Suprapubic skin (tissue), 4 donors: ENCODE data around the gene LMBR1L. TPM values are rescaled to one million over a fixed set of nuclear protein-coding genes. Genes with fewer than 3 reads are reported as not detected.
"Not testable (repeated sequence)": the region's sequence is repeated elsewhere in the genome, so short reads cannot be mapped to it uniquely, and the experiment has no call there.

Experiments
- DNase-seq, 2 donors: peaks; one replicate each; pipeline ENCODE4 v3.0.0-alpha.2; 2019; ENCODE audit warnings: low spot score in 2 of 2
- H3K27ac ChIP-seq: fragments of 200-600 bp; sonication (generic); one replicate; pipeline ENCODE4 v1.5.1; 2019
- H3K27me3 ChIP-seq: fragments of 200-600 bp; sonication (generic); one replicate; pipeline ENCODE4 v1.5.1; 2019
- H3K36me3 ChIP-seq: fragments of 200-600 bp; sonication (generic); one replicate; pipeline ENCODE4 v1.5.1; 2019
- H3K4me1 ChIP-seq: fragments of 200-600 bp; sonication (generic); one replicate; pipeline ENCODE4 v1.5.1; 2019
- H3K4me3 ChIP-seq: fragments of 200-600 bp; sonication (generic); one replicate; pipeline ENCODE4 v1.5.1; 2019; ENCODE audit warnings: mild to moderate bottlenecking
- H3K9me3 ChIP-seq: fragments of 200-600 bp; sonication (generic); one replicate; pipeline ENCODE4 v1.5.1; 2019
- EP300 ChIP-seq: sonication (generic); formaldehyde crosslinking; IDR thresholded peaks from one replicate; pipeline ENCODE4 v1.6.1; 2017; ENCODE audit warnings: antibody characterized with exemption
- POLR2A ChIP-seq, 2 donors: fragments of 450-650 bp; IDR thresholded peaks; one replicate each; pipeline ENCODE4 v1.6.1; 2017; ENCODE audit warnings: antibody characterized with exemption in 2 of 2, mild to moderate bottlenecking in 2 of 2, moderate library complexity in 2 of 2
- POLR2AphosphoS5 ChIP-seq, 3 donors: sonication (generic); formaldehyde crosslinking; IDR thresholded peaks; one replicate each; pipeline ENCODE4 v1.6.1; 2017; ENCODE audit warnings: antibody characterized with exemption in 3 of 3
- WGBS: methylation state at CpG from one replicate; pipeline ENCODE4 v1.1.5; 2018; 5-methylcytosine and 5-hydroxymethylcytosine counted together
- total RNA-seq, 4 donors: library from RNA; depleted of rRNA; stranded (reverse); fragments of >200 nt; gene quantifications; one replicate each; pipeline ENCODE4 v1.1.0, GENCODE V29; 2016
- TF ChIP-seq, protein P1 (sequence below), 2 donors: fragments of 200-600 bp in 1 of 2; fragments of 450-650 bp in 1 of 2; sonication (generic) in 1 of 2; IDR thresholded peaks; one replicate each; pipeline ENCODE4 v1.5.1; 2016 to 2019; ENCODE audit warnings: antibody characterized with exemption in 2 of 2, mild to moderate bottlenecking in 1 of 2, moderate library complexity in 1 of 2

LMBR1L gene
- total RNA-seq, 4 donors from 2014 or later, result 25.3 to 152 (median 62.3) TPM

DNA sequence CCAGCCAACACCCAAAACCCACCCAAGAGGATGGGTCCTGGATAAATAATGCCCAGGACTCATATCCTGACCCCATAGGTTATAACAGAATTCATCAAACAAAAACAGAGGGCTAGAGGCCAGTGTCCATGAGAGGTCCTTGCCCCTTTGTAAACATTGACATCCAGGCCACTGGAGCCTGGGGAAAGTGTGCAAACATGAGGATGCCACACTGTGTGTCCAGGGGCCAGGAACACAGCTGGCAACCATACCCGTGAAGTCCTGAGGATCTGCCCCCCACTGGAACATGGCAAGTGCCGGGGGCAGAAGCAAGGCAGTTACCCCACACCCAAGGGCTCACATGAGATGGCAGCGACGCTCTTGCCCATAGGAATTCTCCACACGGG is 45.9 kb downstream of the LMBR1L start:
- Histone ChIP-seq H3K27ac (no peak overlapping the region), H3K9me3 (no peaks in the 10 kb centered on the region), H3K27me3 (no peaks in the 10 kb centered on the region), H3K4me1 (peaks cover 13% of the 10 kb centered on the region), H3K4me3 (no peak overlapping the region), H3K36me3 (no peaks in the 10 kb centered on the region)
- WGBS, result 91% methylated on average over 5 of the region's 5 CpGs
- TF ChIP-seq, protein P1, sequence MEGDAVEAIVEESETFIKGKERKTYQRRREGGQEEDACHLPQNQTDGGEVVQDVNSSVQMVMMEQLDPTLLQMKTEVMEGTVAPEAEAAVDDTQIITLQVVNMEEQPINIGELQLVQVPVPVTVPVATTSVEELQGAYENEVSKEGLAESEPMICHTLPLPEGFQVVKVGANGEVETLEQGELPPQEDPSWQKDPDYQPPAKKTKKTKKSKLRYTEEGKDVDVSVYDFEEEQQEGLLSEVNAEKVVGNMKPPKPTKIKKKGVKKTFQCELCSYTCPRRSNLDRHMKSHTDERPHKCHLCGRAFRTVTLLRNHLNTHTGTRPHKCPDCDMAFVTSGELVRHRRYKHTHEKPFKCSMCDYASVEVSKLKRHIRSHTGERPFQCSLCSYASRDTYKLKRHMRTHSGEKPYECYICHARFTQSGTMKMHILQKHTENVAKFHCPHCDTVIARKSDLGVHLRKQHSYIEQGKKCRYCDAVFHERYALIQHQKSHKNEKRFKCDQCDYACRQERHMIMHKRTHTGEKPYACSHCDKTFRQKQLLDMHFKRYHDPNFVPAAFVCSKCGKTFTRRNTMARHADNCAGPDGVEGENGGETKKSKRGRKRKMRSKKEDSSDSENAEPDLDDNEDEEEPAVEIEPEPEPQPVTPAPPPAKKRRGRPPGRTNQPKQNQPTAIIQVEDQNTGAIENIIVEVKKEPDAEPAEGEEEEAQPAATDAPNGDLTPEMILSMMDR (IDR thresholded peaks at IDR 0.05), result no peak
- TF ChIP-seq POLR2A (IDR thresholded peaks at IDR 0.05), result no peak
- no peak for TF ChIP-seq EP300
- no peak for TF ChIP-seq POLR2AphosphoS5 (IDR thresholded peaks at IDR 0.05)
- DNase-seq, result no peak

DNA sequence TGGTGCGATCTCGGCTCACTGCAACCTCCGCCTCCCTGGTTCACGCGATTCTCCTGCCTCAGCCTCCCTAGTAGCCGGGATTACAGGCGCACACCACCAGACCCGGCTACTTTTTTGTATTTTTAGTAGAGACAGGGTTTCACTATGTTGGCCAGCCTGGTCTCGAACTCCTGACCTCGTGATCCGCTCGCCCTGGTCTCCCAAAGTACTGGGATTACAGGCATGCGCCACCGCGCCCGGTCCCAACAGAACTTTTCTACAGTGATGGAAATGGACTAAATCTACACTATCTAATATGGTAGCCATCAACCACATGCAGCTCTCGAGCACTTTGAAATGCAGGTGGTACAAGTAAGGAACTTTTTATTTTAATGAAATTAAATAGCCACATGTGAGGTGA is 48.7 kb downstream of the LMBR1L start:
- DNase-seq, H3K27me3 ChIP-seq, H3K9me3 ChIP-seq, H3K4me3 ChIP-seq, H3K27ac ChIP-seq, H3K36me3 ChIP-seq: not testable (repeated sequence)
- 92% methylated on average over 17 of the region's 17 CpGs for WGBS
- H3K4me1 ChIP-seq, result peaks cover 29% of the 10 kb centered on the region

DNA sequence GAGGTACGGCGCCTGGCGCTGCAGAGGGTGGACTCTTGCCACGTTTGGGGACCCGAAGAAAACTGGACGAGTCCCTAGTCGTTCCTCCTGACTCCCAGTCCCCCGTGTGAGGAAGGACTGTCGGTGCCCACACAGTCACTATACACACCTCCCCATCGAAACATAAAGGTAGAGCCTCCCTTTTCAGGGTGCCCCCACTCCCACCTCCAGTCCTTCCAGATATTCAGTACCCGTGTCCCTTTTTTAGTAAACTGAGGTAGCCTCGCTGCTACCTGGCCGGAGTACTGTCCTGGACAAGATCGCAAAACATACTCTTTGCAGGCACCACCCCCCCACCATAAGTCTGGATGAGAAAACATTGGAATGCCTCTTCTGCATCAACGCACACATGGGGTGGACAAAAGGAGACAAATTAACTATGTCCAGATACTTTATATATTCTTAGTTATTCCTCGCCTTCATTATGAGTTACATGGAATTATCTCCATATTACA is 49.4 kb downstream of the LMBR1L start:
- Histone ChIP-seq H3K4me3 (peak overlapping the region; percentile 97), H3K27ac (peak overlapping the region; percentile 95), H3K36me3 (no peaks in the 10 kb centered on the region), H3K4me1 (peaks cover 36% of the 10 kb centered on the region), H3K9me3 (no peaks in the 10 kb centered on the region), H3K27me3 (no peaks in the 10 kb centered on the region)
- no peak for DNase-seq
- no peak for TF ChIP-seq POLR2A (IDR thresholded peaks at IDR 0.05)
- TF ChIP-seq, protein P1 (IDR thresholded peaks at IDR 0.05), result no peak
- TF ChIP-seq EP300, result no peak
- TF ChIP-seq POLR2AphosphoS5 (IDR thresholded peaks at IDR 0.05), result no peak
- 7% methylated on average over 13 of the region's 16 CpGs for WGBS

GRCh38 chr12:49060237-49061156 is 50.1 kb downstream of the LMBR1L start, which contains the start of gene KMT2D:
Gene KMT2D (minus strand): TSS chr12:49060794. CDS start chr12:49055324, 5,470 bp downstream.
- peak within 1 kb of the TSS; percentile 97 for H3K4me3 ChIP-seq
- peak; percentile 93 to 94 for DNase-seq
- TF ChIP-seq POLR2AphosphoS5 (IDR thresholded peaks at IDR 0.05) (peak; percentile 34 to 96 (median 61)), EP300 (no peak), POLR2A (IDR thresholded peaks at IDR 0.05) (peak in 1 of 2 donors; percentile 22)
- TF ChIP-seq, protein P1 (IDR thresholded peaks at IDR 0.05), result peak; percentile 22 to 42
- H3K4me1 ChIP-seq, result peaks cover 43% of the 10 kb centered on the region
- no peaks in the 10 kb centered on the region for H3K9me3 ChIP-seq
- no peaks in the 10 kb centered on the region for H3K36me3 ChIP-seq
- WGBS, result 1% methylated on average over 14 of the region's 74 CpGs
- H3K27me3 ChIP-seq, result no peaks in the 10 kb centered on the region
- H3K27ac ChIP-seq, result peak within 1 kb of the TSS; percentile 95

DNA sequence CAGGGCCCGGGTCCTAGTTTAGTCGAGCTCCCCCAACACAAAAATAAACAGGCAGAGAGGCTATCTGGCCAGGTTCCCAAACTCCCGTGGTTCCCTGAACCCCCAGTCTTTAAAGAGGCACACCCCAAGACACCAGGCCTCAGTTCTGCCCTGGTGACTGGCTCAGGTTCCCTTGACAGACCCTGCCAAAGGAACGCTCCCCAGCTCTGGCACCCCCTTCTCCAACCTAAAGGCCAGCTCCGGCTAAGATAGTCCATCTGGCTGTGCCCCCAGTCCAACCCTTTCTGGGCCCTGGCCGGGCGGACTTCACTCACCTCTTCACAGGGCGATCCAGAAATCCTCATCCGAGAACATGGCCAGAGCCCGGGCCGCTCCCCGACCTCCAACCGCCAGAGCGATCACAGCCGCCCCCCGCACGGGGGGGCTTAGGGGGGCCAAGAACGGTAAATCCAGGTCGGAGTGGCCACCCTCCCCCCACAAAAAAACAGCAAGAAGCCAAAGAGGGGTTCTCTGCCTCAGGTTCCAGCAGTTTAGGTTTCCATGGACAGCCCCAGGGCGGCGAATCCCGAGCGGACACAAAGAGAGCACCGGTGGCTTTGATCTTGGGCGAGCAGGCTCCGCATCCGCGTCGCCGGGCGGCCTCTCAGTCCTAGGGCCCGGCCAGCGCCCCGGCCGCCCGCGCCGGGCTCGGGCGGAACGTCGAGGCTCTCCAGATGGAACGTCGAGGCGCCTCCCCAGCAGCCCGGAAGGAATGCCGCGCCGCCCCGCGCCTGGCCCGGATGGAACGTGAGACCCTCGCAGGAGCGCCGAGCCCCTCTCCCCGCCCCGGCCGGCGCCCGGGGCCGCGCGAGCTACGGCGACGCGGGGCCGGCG is 51.1 kb downstream of the LMBR1L start:
- Histone ChIP-seq H3K36me3 (peaks cover 5% of the 10 kb centered on the region), H3K4me3 (peak overlapping the region; percentile 97), H3K27me3 (no peaks in the 10 kb centered on the region), H3K27ac (peak overlapping the region; percentile 95), H3K4me1 (peaks cover 51% of the 10 kb centered on the region), H3K9me3 (no peaks in the 10 kb centered on the region)
- 4% methylated on average over 3 of the region's 70 CpGs for WGBS
- TF ChIP-seq EP300, result no peak
- no peak for TF ChIP-seq POLR2A (IDR thresholded peaks at IDR 0.05)
- TF ChIP-seq, protein P1 (IDR thresholded peaks at IDR 0.05), result no peak
- no peak for TF ChIP-seq POLR2AphosphoS5 (IDR thresholded peaks at IDR 0.05)
- DNase-seq, result no peak
